H9 (cell line): ENCODE measurements around the gene ANKRD34A. TPM values are rescaled to one million over a fixed set of nuclear protein-coding genes. Genes with fewer than 3 reads are reported as not detected.

ENCODE experiments used
- DNase-seq: peaks from one replicate; pipeline ENCODE4 v3.0.0-alpha.2; 2017
- H2AFZ ChIP-seq: one replicate; pipeline ENCODE4 v1.6.1; 2013; ENCODE audit warnings: mild to moderate bottlenecking, low read length, control low read depth, moderate library complexity
- H2AK5ac ChIP-seq: 2 replicates; pipeline ENCODE4 v1.6.1; 2013; ENCODE audit warnings: low read length, control low read depth, mixed read lengths; ENCODE audit not compliant: insufficient read length
- H2BK120ac ChIP-seq: one replicate; pipeline ENCODE4 v1.6.1; 2013; ENCODE audit warnings: low read depth, mild to moderate bottlenecking, low read length, control low read depth, inconsistent platforms; ENCODE audit not compliant: poor library complexity, severe bottlenecking
- H2BK12ac ChIP-seq: 2 replicates; pipeline ENCODE4 v1.6.1; 2013; ENCODE audit warnings: low read length, control low read depth, mixed read lengths, low read depth; ENCODE audit not compliant: insufficient read length
- H2BK15ac ChIP-seq: 2 replicates; pipeline ENCODE4 v1.6.1; 2013; ENCODE audit warnings: low read depth, low read length, control low read depth
- H2BK20ac ChIP-seq: one replicate; pipeline ENCODE4 v1.6.1; 2013; ENCODE audit warnings: low read depth, mild to moderate bottlenecking, low read length, control low read depth, inconsistent platforms; ENCODE audit not compliant: poor library complexity, severe bottlenecking
- H2BK5ac ChIP-seq: 2 replicates; pipeline ENCODE4 v1.6.1; 2013; ENCODE audit warnings: low read length, control low read depth, mixed read lengths; ENCODE audit not compliant: insufficient read length
- H3K14ac ChIP-seq: 2 replicates; pipeline ENCODE4 v1.6.1; 2013; ENCODE audit warnings: low read length, control low read depth; ENCODE audit not compliant: insufficient read depth
- H3K18ac ChIP-seq: 2 replicates; pipeline ENCODE4 v1.6.1; 2013; ENCODE audit warnings: low read depth, mild to moderate bottlenecking, mixed read lengths, low read length, control low read depth; ENCODE audit not compliant: insufficient read length
- H3K23ac ChIP-seq: 2 replicates; pipeline ENCODE4 v1.6.1; 2013; ENCODE audit warnings: low read length, control low read depth, mixed read lengths, low read depth; ENCODE audit not compliant: insufficient read length
- H3K23me2 ChIP-seq: 2 replicates; pipeline ENCODE4 v1.6.1; 2013; ENCODE audit warnings: low read depth, mild to moderate bottlenecking, mixed read lengths, low read length, control low read depth; ENCODE audit not compliant: insufficient read length, poor library complexity, severe bottlenecking
- H3K27ac ChIP-seq: 2 replicates; pipeline ENCODE4 v1.5.1; 2013; ENCODE audit warnings: low read length, control low read depth, mixed read lengths, low read depth; ENCODE audit not compliant: insufficient read length
- H3K27me3 ChIP-seq: 2 replicates; pipeline ENCODE4 v1.6.1; 2013; ENCODE audit warnings: low read length, control low read depth, inconsistent platforms; ENCODE audit not compliant: insufficient read depth
- H3K4ac ChIP-seq: 2 replicates; pipeline ENCODE4 v1.6.1; 2013; ENCODE audit warnings: low read depth, mild to moderate bottlenecking, control low read depth, inconsistent platforms, low read length, moderate library complexity
- H3K4me1 ChIP-seq: 2 replicates; pipeline ENCODE4 v1.6.1; 2013; ENCODE audit warnings: low read length, control low read depth, inconsistent platforms; ENCODE audit not compliant: insufficient read depth
- H3K4me2 ChIP-seq: 2 replicates; pipeline ENCODE4 v1.6.1; 2013; ENCODE audit warnings: low read length, control low read depth, mixed read lengths; ENCODE audit not compliant: insufficient read length, insufficient read depth
- H3K56ac ChIP-seq: 2 replicates; pipeline ENCODE4 v1.6.1; 2013; ENCODE audit warnings: low read depth, mild to moderate bottlenecking, mixed read lengths, low read length, control low read depth; ENCODE audit not compliant: insufficient read length
- H3K79me1 ChIP-seq: 2 replicates; pipeline ENCODE4 v1.6.1; 2013; ENCODE audit warnings: low read depth, mild to moderate bottlenecking, moderate library complexity, low read length, control low read depth, inconsistent platforms; ENCODE audit not compliant: insufficient read depth, poor library complexity, severe bottlenecking
- H3K79me2 ChIP-seq: 2 replicates; pipeline ENCODE4 v1.6.1; 2013; ENCODE audit warnings: low read length, control low read depth, inconsistent platforms; ENCODE audit not compliant: insufficient read depth
- H3K9ac ChIP-seq: 2 replicates; pipeline ENCODE4 v1.6.1; 2013; ENCODE audit warnings: low read length, control low read depth, mixed read lengths; ENCODE audit not compliant: insufficient read length; ENCODE audit errors: extremely low read depth
- H3K9me3 ChIP-seq: one replicate; pipeline ENCODE4 v1.6.1; 2013; ENCODE audit warnings: low read depth, low read length, inconsistent platforms; ENCODE audit not compliant: control insufficient read depth
- H3T11ph ChIP-seq: one replicate; pipeline ENCODE4 v1.6.1; 2013; ENCODE audit warnings: mild to moderate bottlenecking, low read length, control low read depth, inconsistent platforms
- H4K20me1 ChIP-seq: one replicate; pipeline ENCODE4 v1.6.1; 2013; ENCODE audit not compliant: control insufficient read depth, insufficient read length, insufficient read depth
- H4K5ac ChIP-seq: 2 replicates; pipeline ENCODE4 v1.6.1; 2013; ENCODE audit warnings: low read depth, mild to moderate bottlenecking, mixed read lengths, low read length, control low read depth; ENCODE audit not compliant: insufficient read length
- H4K8ac ChIP-seq: replicated peaks from 2 replicates; pipeline ENCODE4 v1.6.1; 2013; ENCODE audit warnings: low read length, control low read depth, mixed read lengths, low read depth; ENCODE audit not compliant: insufficient read length
- H4K91ac ChIP-seq: 2 replicates; pipeline ENCODE4 v1.6.1; 2013; ENCODE audit warnings: low read depth, mild to moderate bottlenecking, moderate library complexity, mixed read lengths, low read length, control low read depth; ENCODE audit not compliant: insufficient read length
- H3K27ac Mint-ChIP-seq, 3 experiments: 2 replicates in 2 of 3; 3 replicates in 1 of 3; pipeline ENCODE4 v1.8.0; 2020 to 2021; ENCODE audit warnings: mixed read lengths in 3 of 3, mild to moderate bottlenecking in 1 of 3, moderate library complexity in 1 of 3
- H3K27me3 Mint-ChIP-seq: 2 replicates; pipeline ENCODE4 v1.8.0; 2021; ENCODE audit warnings: low read depth, mild to moderate bottlenecking, moderate library complexity, mixed read lengths
- H3K36me3 Mint-ChIP-seq, 3 experiments: 2 replicates in 2 of 3; 3 replicates in 1 of 3; pipeline ENCODE4 v1.8.0; 2020 to 2021; ENCODE audit warnings: low read depth in 3 of 3, mixed read lengths in 3 of 3; ENCODE audit not compliant: insufficient read depth in 1 of 3
- H3K4me1 Mint-ChIP-seq, 2 experiments: 2 replicates each; pipeline ENCODE4 v1.8.0; 2020; ENCODE audit warnings: mixed read lengths in 2 of 2
- H3K4me3 Mint-ChIP-seq, 2 experiments: 2 replicates in 1 of 2; 3 replicates in 1 of 2; pipeline ENCODE4 v1.8.0; 2020 to 2021; ENCODE audit warnings: mild to moderate bottlenecking in 2 of 2, mixed read lengths in 2 of 2, moderate library complexity in 1 of 2
- H3K9me3 Mint-ChIP-seq, 2 experiments: 2 replicates in 1 of 2; 3 replicates in 1 of 2; pipeline ENCODE4 v1.8.0; 2020; ENCODE audit warnings: mild to moderate bottlenecking in 2 of 2, mixed read lengths in 2 of 2, moderate library complexity in 1 of 2
- total RNA-seq: library from RNA; stranded (reverse); gene quantifications from 2 replicates; pipeline ENCODE4 v1.2.1, GENCODE V29; 2021
- TF ChIP-seq, protein P1 (sequence below): fragments of 200-600 bp; sonication (generic); conservative IDR thresholded peaks from 3 replicates; pipeline ENCODE4 v1.8.0; 2021; ENCODE audit warnings: antibody characterized with exemption, mild to moderate bottlenecking

Gene ANKRD34A
- total RNA-seq, 1 experiment from 2014 or later: 0.39 TPM

DNA sequence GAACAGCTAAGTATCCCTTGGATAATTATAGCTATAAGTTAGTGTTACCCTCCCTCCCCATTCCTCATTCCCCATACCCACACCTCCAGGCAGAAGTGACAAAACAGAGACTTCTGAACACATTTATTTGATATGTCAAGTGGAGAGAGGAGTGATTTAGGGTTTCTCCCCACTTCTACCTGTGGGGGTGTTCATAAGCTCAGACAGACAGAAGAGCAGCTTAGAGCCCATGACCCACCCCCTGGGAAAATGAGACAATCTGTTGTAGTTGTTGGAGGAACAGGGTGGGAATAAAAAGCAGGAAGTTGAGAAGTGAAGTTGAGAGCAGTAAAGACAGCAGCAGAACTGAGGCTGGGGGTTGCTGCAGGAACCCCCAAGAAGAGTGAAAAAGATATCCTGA is 5.0 kb downstream of the ANKRD34A start:
- no peak overlapping the region for H2BK120ac ChIP-seq
- no peaks in the 10 kb centered on the region; a peak in 1 of 7 replicates for H3K36me3 Mint-ChIP-seq
- no peak overlapping the region for H4K8ac ChIP-seq
- H3K27me3 Mint-ChIP-seq: peaks cover 81% of the 10 kb centered on the region
- H3K4me1 ChIP-seq: peaks cover 2% of the 10 kb centered on the region; the same call in 1 of the 2 replicates
- TF ChIP-seq, protein P1, sequence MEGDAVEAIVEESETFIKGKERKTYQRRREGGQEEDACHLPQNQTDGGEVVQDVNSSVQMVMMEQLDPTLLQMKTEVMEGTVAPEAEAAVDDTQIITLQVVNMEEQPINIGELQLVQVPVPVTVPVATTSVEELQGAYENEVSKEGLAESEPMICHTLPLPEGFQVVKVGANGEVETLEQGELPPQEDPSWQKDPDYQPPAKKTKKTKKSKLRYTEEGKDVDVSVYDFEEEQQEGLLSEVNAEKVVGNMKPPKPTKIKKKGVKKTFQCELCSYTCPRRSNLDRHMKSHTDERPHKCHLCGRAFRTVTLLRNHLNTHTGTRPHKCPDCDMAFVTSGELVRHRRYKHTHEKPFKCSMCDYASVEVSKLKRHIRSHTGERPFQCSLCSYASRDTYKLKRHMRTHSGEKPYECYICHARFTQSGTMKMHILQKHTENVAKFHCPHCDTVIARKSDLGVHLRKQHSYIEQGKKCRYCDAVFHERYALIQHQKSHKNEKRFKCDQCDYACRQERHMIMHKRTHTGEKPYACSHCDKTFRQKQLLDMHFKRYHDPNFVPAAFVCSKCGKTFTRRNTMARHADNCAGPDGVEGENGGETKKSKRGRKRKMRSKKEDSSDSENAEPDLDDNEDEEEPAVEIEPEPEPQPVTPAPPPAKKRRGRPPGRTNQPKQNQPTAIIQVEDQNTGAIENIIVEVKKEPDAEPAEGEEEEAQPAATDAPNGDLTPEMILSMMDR: no peak
- H3K23ac ChIP-seq: no peak overlapping the region
- H3K27ac ChIP-seq: no peak overlapping the region
- H3K79me1 ChIP-seq: no peaks in the 10 kb centered on the region
- no peak overlapping the region for H3K9ac ChIP-seq
- peaks cover 31% of the 10 kb centered on the region for H3K23me2 ChIP-seq
- no peak overlapping the region for H3K56ac ChIP-seq
- peak overlapping the region; percentile 87 to 95; a peak in 4 of 5 replicates for H3K4me3 Mint-ChIP-seq
- H3K4me1 Mint-ChIP-seq: peaks cover 38 to 44% of the 10 kb centered on the region in 2 experiments
- H3K14ac ChIP-seq: no peak overlapping the region
- no peak overlapping the region for H2BK20ac ChIP-seq
- H2AFZ ChIP-seq: no peak overlapping the region
- H2BK12ac ChIP-seq: no peak overlapping the region
- DNase-seq: no peak
- no peaks in the 10 kb centered on the region for H4K20me1 ChIP-seq
- no peaks in the 10 kb centered on the region for H3K79me2 ChIP-seq
- H3K4me2 ChIP-seq: no peak overlapping the region
- no peak overlapping the region for H2BK5ac ChIP-seq
- no peak overlapping the region for H3K4ac ChIP-seq
- no peak overlapping the region for H3K18ac ChIP-seq
- H3K9me3 Mint-ChIP-seq: no peaks in the 10 kb centered on the region
- no peaks in the 10 kb centered on the region for H3K9me3 ChIP-seq
- no peak overlapping the region for H3T11ph ChIP-seq
- H4K91ac ChIP-seq: no peak overlapping the region
- no peak overlapping the region for H2AK5ac ChIP-seq
- H3K27me3 ChIP-seq: peaks cover 45% of the 10 kb centered on the region
- no peak overlapping the region for H3K27ac Mint-ChIP-seq
- no peak overlapping the region for H2BK15ac ChIP-seq
- H4K5ac ChIP-seq: no peak overlapping the region
